HG03025 (cell line): ENCODE measurements around the gene SPN.
"Not testable (repeated sequence)": the region's sequence is repeated elsewhere in the genome, so short reads cannot be mapped to it uniquely, and the experiment has no call there.

ENCODE experiments used
- ATAC-seq: cut with Tn5 transposase; IDR thresholded peaks from one replicate; pipeline ENCODE4 v1.9.1; 2021; ENCODE audit warnings: mild to moderate bottlenecking, moderate library complexity; ENCODE audit not compliant: unreplicated experiment, low FRiP score

Gene SPN, protein sequence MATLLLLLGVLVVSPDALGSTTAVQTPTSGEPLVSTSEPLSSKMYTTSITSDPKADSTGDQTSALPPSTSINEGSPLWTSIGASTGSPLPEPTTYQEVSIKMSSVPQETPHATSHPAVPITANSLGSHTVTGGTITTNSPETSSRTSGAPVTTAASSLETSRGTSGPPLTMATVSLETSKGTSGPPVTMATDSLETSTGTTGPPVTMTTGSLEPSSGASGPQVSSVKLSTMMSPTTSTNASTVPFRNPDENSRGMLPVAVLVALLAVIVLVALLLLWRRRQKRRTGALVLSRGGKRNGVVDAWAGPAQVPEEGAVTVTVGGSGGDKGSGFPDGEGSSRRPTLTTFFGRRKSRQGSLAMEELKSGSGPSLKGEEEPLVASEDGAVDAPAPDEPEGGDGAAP

DNA sequence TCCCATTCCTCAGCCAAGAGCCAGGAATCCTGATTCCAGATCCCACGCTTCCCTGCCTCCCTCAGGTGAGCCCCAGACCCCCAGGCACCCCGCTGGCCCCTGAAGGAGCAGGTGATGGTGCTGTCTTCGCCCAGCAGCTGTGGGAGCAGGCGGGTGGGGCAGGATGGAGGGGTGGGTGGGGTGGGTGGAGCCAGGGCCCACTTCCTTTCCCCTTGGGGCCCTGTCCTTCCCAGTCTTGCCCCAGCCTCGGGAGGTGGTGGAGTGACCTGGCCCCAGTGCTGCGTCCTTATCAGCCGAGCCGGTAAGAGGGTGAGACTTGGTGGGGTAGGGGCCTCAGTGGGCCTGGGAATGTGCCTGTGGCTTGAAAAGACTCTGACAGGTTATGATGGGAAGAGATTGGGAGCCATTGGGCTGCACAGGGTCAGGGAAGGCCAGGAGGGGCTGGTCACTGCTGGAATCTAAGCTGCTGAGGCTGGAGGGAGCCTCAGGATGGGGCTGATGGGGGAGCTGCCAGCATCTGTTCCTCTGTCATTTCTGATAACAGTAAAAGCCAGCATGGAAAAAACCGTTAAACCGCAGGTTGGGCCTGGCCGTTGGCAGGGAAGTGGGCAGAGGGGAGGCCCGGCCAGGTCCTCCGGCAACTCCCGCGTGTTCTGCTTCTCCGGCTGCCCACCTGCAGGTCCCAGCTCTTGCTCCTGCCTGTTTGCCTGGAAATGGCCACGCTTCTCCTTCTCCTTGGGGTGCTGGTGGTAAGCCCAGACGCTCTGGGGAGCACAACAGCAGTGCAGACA is at the start of gene SPN:
Gene SPN (plus strand): TSS at position 232 of the 791 bp plus-strand sequence. CDS start 482 bp downstream, at position 714.
- ATAC-seq, result no peak

DNA sequence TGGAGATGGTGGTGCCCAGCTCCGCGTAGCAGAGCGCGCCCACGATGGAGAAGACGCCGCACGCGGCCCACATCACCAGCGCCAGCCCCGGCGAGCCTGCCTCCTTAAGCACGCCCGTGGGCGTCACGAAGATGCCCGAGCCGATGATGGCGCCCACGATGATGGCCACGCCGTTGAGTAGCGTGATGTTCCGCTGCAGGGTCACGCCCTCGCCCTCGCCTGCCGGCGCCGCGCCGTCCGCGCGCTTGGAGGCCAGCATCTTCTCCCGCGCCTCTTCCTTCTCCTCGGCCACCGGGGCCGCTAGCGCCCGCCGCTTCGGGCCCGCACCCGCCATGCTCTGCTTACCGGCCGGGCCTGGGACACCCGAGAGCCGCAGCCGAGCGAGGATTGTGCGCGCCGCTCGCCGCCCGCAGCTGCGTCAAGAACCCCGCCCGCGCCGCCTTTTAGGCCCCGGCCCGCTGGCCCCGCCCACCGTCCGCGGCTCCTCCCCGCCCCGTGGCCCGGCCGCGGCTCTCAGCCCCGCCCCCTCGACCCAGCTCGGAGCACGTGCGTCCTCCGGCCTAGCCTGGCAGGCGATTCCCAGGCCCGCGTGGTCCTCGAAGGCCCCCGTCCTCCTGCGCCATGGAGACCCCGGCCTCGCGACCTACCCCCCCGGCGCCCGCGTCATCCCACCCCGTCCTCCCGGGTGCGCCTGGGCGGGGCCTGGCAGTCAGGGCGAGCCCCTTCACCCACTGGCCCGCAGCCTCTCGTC is 49.6 kb upstream of the SPN start:
- ATAC-seq, result not testable (repeated sequence)

DNA sequence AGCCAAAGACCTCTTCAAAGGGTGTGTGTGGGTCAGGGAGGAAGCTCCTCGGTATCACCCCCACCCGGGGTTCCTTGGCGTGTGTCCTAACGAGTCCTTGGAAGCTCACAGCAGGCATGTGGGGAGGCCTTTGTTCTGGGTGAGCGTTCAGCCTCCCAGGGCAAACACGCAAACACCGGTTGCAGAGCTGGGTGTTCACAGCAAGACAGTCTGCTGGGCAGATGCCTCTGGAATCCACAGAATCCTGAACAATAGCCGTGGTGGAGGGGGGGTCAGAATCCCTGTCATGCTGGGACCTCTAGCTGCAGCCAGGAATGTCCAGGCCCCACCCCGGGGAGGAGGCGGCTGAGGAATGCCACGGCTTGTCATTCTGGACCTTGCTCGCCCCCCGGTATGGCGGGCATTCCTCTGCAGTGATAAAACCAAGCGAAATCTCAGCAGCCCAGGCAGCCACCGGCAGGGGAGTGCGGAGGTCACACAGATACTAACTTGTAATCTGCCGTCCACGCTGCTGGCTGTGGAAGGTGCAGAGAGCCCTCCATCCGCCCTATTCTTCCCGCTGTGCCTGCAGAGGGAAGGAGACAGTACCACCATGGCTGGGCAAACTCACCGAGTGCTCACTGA is 48.2 kb upstream of the SPN start:
- not testable (repeated sequence) for ATAC-seq

DNA sequence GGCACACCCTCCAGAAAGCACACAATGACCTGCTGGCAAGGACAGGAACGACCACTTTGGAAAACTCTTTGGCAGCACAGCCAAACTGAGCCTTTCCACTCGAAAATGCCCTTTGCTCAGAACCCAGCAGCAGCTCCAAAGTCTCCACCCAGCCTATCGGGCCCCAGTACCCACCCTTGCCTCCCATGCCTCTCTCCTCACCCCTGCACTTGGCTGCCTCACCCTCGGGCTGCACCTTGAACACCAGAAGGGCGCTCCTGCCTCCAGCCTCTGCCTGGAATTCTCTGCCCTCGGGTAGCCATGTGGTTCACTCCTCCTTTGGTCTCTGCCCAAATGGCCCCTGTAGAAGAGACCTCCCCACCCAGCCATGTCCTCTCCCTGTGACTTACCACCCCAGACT is 46.9 kb upstream of the SPN start:
- ATAC-seq, result not testable (repeated sequence)

DNA sequence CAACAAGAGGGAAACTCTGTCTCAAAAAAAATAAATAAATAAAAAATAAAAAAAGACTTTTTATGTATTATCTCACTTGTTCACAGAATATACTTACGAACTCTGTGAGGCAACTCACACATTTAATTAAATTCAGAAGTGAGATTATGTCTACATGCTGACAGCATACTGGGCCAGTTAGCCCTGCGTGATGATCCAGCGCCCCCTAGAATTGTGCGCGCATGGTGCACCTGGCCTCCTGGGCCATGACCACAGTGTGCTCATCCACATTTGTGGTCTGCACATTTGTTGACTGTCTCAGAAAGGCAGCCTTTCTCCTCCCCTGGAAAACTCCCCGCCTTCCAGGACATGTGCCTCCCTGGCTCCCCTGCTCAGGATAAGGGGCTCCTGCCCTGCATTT is 42.5 kb upstream of the SPN start:
- ATAC-seq, result not testable (repeated sequence)

DNA sequence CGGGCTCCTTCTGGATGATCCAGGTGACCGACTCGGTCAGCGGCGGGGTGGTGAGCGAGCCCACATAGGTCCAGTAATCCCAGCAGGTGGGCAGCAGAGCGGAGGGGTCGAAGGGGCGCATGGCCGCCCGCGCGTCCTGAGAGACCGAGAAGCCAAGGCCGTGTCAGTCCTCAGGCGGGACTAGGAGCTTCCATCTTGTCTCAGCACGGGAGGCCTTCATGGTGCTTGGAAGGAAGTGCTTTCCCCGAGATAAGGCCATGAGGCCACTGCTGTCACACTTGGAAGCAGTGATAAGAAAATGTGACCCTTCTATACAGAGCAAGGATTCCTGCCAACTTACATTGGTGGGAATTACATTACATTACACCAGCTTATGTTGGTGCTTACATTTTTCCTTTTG is 40.3 kb upstream of the SPN start:
- not testable (repeated sequence) for ATAC-seq

DNA sequence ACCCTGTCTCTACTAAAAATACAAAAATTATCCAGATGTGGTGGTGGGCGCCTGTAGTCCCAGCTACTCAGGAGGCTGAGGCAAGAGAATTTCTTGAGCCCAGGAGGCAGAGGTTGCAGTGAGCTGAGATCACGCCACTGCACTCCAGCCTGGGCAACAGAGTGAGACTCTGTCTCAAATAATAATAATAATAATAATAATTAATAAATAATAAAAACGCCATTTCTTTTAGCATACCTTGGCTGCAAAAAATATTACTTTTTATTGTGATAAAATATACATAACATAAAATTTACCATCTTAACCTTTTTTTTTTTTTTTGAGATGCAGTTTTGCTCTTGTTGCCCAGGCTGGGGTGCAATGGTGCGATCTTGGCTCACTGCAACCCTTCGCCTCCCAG is 39.8 kb upstream of the SPN start:
- ATAC-seq, result not testable (repeated sequence)

DNA sequence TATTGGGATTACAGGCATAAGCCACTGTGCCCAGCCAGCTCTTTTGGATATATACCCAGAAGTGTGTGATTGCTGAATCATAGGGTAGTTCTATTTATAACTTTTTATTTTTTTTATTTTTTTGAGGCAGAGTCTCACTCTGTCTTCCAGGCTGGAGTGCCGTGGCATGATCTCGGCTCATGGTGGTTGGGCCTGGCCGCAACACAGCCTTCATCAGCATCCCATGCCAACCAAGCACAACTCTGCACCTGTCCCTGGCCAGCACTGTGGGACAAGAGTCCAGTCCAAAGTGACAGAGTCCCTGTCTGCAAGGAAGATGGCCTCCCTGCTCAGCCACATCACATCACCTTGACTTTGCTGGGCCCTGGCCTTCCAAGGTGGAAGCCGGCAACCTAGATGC is 37.9 kb upstream of the SPN start:
- ATAC-seq, result not testable (repeated sequence)

DNA sequence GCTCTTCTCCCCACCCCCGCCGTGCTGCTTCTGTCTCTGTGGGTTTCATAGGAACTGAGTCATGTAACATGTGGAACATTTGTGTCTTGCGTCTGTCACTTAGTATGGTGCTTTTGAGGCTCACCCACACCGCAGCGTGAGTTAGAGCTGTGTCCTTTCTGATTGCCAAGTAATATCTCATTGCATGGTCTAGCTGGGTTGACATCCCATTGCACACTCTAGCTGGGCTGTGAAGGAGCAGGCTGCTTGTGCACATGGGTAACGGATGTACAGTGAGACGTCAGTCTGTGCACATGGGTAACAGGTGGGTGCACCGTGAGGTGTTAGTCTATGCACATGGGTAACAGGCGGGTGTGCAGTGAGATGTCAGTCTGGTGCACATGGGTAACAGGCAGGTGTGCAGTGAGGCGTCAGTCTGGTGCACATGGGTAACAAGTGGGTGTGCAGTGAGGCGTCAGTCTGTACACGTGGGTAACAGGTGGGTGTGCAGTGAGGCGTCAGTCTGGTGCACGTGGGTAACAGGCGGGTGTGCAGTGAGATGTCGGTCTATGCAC is 36.2 kb upstream of the SPN start:
- ATAC-seq, result not testable (repeated sequence)

DNA sequence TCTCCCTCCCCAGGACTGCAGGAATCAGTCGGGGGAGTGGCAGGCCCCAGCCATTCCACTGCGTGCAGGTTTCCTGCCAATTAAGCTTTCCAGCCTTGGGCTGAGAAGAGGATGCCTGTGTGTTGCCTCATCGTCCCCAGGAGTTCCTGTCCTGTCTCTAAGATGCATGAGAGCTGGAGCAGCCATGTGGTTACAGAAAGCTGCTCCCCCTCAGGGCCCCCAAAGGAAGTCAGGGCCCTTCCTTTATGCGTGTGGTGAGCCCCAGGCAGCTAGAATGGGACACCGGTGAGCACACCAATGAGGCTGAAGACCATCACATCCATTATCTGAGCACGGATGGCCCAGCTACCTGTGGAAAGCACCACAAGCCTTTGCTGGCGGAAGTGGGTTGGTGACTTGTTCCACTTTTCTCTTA is 35.4 kb upstream of the SPN start:
- not testable (repeated sequence) for ATAC-seq

DNA sequence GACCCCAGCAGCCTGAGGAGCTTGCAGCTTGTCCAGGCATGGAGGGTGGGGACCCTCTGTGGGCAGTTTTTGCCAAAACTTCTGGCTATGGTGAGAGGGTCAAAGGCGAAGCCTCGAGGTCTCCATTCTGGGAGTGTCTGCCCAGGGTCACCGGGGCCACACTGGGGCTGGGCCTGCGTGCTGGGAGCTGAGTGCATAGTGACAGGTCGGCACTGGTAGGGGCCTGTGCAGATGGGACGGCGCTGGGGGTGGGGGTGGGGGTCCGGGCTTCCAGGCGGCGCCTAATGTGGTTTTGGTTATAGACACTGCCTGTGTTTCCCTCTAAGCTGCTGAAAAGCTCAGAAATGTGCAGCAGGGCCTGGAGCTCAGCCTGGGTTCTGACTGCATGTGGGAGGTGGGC is 34.3 kb upstream of the SPN start:
- not testable (repeated sequence) for ATAC-seq

DNA sequence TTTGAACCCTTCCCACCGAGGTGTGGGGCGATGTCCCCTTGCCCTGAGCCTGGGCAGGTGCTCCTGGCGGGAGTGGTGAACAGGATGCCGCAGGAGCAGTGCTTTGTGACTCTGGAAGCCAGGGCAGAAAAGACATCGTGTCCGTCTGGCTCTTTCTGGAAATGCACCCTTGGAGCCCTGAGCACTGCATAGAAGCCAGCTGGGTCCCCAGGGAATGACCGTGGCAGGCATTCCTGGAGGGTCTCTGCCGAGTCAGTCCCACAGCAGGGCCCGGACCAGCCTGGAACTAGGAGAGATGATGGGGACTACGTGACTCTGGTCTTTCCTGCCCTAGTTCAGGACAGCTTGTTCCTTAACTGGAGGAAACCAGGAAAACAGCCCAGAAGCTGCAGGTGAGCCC is 33.7 kb upstream of the SPN start:
- not testable (repeated sequence) for ATAC-seq

DNA sequence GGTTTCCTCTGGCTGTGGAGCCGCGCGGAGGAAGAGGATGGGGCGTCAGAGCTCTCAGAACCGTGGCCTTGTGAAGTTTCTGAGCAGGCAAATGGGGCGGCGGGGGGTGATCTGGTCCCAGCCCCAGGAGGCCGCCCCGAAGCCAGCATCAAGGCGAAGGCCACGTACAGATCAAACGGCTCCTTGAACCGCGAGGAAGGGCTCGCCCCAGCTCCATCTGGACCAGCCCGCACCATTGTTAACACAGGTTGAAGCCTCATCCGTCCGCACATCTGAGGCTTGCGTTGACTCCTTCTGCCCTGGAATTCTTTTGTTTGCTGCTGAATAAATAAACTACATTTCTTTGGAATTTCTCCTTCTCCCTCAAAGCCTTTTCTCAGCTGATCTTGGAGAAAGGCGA is 31.4 kb upstream of the SPN start:
- ATAC-seq, result not testable (repeated sequence)

DNA sequence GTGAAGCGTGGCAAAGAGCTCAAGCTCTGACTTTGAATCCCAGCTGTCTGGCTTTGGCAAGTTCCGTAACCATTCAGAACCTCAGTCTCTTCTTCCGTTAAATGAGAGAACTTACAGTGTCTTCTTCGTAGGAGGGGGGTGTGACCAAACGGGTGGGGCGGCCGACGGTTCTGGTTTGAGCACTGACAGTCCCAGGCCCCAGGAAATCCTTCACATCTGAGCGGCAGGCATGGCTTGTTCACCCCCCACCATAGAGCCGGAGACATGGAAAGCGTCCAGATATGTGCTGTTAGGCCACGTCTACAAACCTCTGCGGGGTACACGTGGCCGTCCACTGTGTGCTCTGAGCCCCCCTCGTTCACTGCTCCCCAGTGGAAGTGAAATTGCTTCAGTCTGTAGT is 27.1 kb upstream of the SPN start:
- not testable (repeated sequence) for ATAC-seq

DNA sequence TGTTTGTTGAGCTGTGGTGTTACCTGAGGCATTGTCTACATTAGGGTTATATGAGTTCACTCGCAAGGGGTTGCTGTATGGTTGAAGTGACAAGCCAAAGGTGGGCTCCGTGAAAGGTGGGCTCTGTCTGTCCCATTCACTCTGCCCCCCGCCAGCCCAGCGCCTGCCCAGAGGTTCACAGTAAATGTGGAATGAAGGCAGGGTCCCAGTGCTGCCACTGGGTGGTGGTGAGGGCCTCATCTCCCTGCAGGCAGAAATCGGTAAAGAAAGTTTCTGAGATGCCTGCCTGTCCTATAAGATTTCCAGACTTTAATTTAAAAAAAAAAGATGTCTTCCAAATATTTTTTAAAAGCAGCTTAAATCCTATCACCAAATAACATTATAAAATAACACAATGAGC is 26.7 kb upstream of the SPN start:
- ATAC-seq, result not testable (repeated sequence)

DNA sequence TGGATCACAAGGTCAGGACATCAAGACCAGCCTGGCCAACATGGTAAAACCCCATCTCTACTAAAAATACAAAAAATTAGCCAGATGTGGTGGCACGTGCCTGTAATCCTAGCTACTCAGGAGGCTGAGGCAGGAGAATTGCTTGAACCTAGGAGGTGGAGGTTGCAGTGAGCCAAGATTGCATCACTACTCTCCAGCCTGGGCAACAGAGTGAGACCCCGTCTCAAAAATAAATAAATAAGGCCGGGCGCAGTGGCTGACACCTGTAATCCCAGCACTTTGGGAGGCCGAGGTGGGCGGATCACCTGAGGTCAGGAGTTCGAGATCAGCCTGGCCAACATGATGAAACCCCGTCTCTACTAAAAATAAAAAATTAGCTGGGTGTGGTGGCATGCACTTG is 24.3 kb upstream of the SPN start:
- not testable (repeated sequence) for ATAC-seq

DNA sequence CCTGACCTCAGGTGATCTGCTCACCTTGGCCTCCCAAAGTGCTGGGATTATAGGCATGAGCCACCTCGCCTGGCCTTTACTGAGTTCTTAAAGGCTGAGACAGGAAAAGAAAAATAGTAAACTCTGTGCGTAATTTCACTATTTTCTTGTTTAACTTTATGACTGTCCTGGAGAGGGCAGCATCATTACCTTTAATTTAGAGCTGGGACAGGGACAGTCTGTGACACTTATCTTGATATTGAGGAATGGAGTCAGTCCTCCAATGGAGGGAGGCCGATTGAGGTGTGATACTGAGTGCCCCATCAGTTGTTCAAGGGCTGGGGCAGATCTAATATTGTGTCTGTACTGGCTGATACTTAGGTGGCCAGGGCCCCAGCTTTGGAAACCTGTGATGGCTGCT is 21.5 kb upstream of the SPN start:
- no peak for ATAC-seq

DNA sequence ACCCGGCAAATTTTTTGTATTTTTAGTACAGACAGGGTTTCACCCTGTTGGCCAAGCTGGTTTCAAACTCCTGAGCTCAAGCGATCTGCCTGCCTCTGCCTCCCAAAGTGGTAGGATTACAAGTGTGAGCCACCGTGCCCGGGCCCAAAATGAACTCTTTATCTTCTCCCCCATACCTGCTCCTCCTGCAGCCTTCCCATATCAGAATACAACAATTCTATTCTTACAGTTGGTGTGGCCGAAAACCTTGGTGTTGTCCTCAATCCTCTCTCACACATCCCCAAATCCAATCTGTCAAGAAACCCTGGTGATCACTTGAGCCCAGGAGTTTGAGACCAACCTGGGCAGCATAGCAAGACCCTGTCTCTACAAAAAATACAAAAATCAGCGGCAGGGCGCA is 19.5 kb upstream of the SPN start:
- no peak for ATAC-seq

DNA sequence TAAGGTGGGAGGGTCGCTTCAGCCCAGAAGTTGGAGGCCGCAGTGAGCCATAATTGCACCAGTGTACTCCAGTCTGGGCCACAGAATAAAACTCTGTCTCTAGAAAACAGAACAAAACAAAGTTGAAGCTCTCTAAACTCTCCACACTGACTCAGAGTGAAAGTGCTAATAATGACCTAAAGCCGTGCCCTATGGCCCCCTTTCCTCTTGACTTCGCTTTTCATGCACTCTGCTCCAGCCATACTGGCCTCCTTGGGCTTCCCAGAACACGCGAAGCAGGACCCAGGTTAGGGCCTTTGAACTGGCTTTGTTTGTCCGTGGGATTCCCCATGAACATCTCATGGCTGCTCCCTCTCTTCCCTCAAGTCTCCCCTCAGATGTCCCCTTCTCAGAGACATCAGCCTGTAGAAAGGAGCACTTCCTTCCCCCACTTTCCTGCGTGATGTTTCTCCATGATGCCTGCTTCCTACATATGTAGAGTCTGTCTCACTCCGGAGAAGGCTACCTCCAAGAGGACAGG is 18.6 kb upstream of the SPN start:
- ATAC-seq, result no peak
